Activated CD4-positive, alpha-beta T cell treated with anti-CD3 and anti-CD28 coated beads, Interleukin-2, amount 50 U/mL, for 16 hours (primary cell): ENCODE measurements around the gene ROR1.

Source experiments
- DNase-seq: peaks from one replicate; pipeline ENCODE4 v3.0.0-alpha.2; 2020

Gene ROR1

GRCh38 chr1:63888984-63889383 lies 115.2 kb downstream of the ROR1 start:
- DNase-seq: no peak

- DNase-seq: no peak
Observed at GRCh38 chr1:63890468-63890867, 116.7 kb downstream of the ROR1 start.

GRCh38 chr1:63891060-63891690 lies 117.4 kb downstream of the ROR1 start:
- DNase-seq: no peak

GRCh38 chr1:63892632-63893395 lies 119.0 kb downstream of the ROR1 start:
- DNase-seq: peak; percentile 3

GRCh38 chr1:63893976-63894375 lies 120.2 kb downstream of the ROR1 start:
- no peak for DNase-seq

GRCh38 chr1:63894627-63895265 lies 120.9 kb downstream of the ROR1 start:
- no peak for DNase-seq

- no peak for DNase-seq
Observed at GRCh38 chr1:63896755-63897154, 122.9 kb downstream of the ROR1 start.

- no peak for DNase-seq
Observed at GRCh38 chr1:63898428-63899196, 124.8 kb downstream of the ROR1 start.

GRCh38 chr1:63901094-63901493 lies 127.3 kb downstream of the ROR1 start:
- no peak for DNase-seq

GRCh38 chr1:63902844-63903589 lies 129.2 kb downstream of the ROR1 start:
- no peak for DNase-seq

- no peak for DNase-seq
Observed at GRCh38 chr1:63903947-63904610, 130.3 kb downstream of the ROR1 start.

GRCh38 chr1:63904826-63905225 lies 131.0 kb downstream of the ROR1 start:
- DNase-seq: no peak

GRCh38 chr1:63906047-63906704 lies 132.4 kb downstream of the ROR1 start:
- DNase-seq: no peak

GRCh38 chr1:63907051-63907450 lies 133.2 kb downstream of the ROR1 start:
- DNase-seq: no peak

- no peak for DNase-seq
Observed at GRCh38 chr1:63908016-63908415, 134.2 kb downstream of the ROR1 start.

- no peak for DNase-seq
Observed at GRCh38 chr1:63909526-63909925, 135.7 kb downstream of the ROR1 start.

GRCh38 chr1:63911049-63911448 lies 137.2 kb downstream of the ROR1 start:
- DNase-seq: no peak

GRCh38 chr1:63912643-63913042 lies 138.8 kb downstream of the ROR1 start:
- no peak for DNase-seq

- no peak for DNase-seq
Observed at GRCh38 chr1:63913533-63913932, 139.7 kb downstream of the ROR1 start.

GRCh38 chr1:63914241-63914640 lies 140.4 kb downstream of the ROR1 start:
- DNase-seq: no peak

- no peak for DNase-seq
Observed at GRCh38 chr1:63914706-63915105, 140.9 kb downstream of the ROR1 start.

GRCh38 chr1:63915121-63915520 lies 141.3 kb downstream of the ROR1 start:
- no peak for DNase-seq
